Measurements from ENCODE around the gene ACSF2. TPM values are rescaled to one million over a fixed set of nuclear protein-coding genes. Genes with fewer than 3 reads are reported as not detected.
A peak's percentile ranks its signal among the peaks of the same experiment; 100 is the strongest.

The ACSF2 gene, protein sequence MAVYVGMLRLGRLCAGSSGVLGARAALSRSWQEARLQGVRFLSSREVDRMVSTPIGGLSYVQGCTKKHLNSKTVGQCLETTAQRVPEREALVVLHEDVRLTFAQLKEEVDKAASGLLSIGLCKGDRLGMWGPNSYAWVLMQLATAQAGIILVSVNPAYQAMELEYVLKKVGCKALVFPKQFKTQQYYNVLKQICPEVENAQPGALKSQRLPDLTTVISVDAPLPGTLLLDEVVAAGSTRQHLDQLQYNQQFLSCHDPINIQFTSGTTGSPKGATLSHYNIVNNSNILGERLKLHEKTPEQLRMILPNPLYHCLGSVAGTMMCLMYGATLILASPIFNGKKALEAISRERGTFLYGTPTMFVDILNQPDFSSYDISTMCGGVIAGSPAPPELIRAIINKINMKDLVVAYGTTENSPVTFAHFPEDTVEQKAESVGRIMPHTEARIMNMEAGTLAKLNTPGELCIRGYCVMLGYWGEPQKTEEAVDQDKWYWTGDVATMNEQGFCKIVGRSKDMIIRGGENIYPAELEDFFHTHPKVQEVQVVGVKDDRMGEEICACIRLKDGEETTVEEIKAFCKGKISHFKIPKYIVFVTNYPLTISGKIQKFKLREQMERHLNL
- 26.1 TPM for total RNA-seq

DNA sequence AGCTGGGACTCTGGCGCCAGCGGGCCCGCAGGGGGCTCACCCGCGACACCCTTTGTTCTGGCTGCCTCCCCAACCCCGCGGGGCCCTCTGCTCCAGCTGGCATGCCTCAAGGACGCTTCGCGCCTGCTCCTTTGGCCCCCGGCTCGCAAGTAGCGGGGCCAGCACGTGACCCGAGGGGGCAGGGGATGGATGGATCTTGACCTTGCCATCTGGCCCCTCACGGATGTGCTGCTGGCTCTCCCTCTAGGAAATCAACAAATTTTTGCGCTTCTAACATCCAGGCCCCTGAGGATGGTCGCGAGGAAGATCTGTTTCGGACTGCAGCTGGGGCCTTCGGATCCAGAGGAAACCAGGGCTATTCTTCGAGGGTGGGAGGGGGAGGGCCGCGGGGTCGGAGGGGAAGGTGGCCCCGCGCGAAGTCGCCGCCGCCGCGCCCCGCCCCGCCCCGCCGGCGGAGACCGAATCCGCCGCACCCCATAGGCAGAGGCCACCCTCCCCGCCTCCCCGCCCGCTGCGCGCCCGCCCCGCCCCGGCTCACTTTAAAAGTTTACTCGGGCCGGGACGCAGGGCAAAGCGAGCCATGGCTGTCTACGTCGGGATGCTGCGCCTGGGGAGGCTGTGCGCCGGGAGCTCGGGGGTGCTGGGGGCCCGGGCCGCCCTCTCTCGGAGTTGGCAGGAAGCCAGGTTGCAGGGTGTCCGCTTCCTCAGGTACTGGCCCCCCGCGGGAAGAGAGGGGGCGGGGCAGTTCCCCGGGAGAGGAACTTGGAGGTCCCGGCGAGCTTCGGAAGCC, at the start of gene ACSF2:
Gene ACSF2, plus strand, starts transcription at position 537 of the 790 bp plus-strand sequence. Its CDS starts 44 bp downstream, at position 581.
- peak within 1 kb of the TSS; percentile 79 to 93 for H3K4me3 ChIP-seq
- peaks cover 4 to 20% of the 10 kb centered on the region in 2 donors for H3K4me1 ChIP-seq
- DNase-seq (ENCODE audit: low spot score in 2 of 2) = peak; percentile 20 to 86

DNA sequence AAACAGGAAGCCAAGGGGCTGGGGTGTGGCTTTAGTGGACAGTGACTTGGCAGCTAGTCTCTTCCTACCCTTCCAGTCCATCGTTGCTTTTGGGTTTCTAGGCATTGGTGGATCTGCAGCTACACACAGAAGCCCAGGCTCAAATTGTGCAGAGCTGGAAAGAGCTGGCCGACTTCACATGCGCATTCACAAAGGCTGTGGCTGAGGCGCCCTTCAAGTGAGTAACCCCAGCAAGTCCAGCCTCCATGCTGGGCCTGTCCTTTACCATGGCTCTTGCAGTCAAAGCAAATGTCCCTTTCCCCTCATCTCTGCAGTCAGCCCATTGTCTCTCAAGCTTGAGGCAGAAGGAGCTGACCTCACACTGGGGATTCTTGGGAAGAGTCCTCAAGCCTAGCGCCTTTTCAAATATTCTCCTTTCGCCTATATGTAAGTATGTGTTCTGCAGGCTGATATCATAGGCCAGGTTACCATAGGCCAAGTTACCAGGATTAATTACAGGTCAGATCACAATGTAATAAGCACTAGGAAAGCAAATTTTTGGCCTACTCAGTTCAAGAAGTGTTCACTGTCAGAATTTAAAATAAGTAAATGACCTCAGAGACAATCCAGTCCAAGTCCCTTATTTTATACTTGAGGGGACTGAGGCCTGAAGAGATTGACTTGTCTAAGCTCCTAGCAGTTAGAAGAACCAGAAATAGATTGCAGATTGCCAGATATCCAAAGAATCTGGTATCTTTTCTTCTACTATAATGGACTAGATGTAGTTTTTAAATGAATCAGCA, 46.5 kb upstream of the ACSF2 start:
- H3K36me3 ChIP-seq = peaks cover 27 to 38% of the 10 kb centered on the region in 2 donors
- DNase-seq (ENCODE audit: low spot score in 2 of 2) = no peak
- intact Hi-C loops (cut with DNase I) = no loop called here
- TF ChIP-seq, protein P1, sequence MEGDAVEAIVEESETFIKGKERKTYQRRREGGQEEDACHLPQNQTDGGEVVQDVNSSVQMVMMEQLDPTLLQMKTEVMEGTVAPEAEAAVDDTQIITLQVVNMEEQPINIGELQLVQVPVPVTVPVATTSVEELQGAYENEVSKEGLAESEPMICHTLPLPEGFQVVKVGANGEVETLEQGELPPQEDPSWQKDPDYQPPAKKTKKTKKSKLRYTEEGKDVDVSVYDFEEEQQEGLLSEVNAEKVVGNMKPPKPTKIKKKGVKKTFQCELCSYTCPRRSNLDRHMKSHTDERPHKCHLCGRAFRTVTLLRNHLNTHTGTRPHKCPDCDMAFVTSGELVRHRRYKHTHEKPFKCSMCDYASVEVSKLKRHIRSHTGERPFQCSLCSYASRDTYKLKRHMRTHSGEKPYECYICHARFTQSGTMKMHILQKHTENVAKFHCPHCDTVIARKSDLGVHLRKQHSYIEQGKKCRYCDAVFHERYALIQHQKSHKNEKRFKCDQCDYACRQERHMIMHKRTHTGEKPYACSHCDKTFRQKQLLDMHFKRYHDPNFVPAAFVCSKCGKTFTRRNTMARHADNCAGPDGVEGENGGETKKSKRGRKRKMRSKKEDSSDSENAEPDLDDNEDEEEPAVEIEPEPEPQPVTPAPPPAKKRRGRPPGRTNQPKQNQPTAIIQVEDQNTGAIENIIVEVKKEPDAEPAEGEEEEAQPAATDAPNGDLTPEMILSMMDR (IDR thresholded peaks at IDR 0.05) = no peak
- H3K27me3 ChIP-seq = no peaks in the 10 kb centered on the region
- no peaks in the 10 kb centered on the region for H3K9me3 ChIP-seq
- no peaks in the 10 kb centered on the region for H3K4me1 ChIP-seq
- H3K4me3 ChIP-seq = no peak overlapping the region
- no peak overlapping the region for H3K27ac ChIP-seq

More for the DNA sequence above, at the start of gene ACSF2:
- Histone ChIP-seq H3K27me3 (no peaks in the 10 kb centered on the region), H3K36me3 (no peaks in the 10 kb centered on the region), H3K9me3 (no peaks in the 10 kb centered on the region), H3K27ac (peak within 1 kb of the TSS; percentile 79 to 81)
- intact Hi-C loops (cut with DNase I) = no loop called here
- TF ChIP-seq, protein P1 (IDR thresholded peaks at IDR 0.05) = no peak

DNA sequence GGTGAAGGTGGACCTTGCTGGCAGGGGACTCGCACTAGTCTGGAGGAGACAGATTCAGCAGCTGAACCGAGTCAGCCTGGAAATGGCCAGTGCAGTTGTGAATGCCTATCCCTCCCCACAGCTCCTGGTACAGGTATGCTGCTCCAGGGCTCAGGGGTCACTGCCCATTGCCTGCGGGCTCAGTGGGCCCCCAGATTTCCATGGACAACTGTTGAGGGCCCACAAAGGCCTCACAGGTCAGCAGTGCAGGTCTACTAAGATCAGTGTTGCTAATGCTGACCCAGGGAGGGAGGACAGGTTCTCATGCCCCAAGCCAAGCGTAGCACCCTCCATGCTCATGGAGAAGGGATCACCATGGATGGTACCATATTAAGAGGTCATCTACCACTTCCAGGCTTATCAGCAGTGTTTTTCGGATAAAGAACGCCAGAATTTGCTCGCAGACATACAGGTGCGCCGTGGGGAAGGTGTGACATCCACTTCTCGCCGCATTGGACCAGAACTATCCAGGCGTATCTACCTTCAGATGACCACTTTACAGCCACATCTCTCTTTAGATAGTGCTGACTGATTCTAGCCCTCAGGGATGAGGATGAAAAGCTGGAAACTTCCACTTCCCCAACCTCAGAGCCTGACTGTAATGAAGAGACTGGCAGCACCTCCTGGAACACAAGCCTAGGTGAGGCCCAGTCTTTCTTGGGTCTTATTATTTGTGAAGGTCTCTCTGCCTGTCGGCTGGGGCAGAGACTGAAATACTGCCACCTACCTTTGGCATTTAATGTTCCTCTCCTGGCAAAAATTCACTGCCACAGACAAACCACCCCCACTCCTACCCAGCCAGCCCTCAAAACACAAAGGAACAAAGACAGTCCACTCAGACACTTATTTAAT, 45.4 kb upstream of the ACSF2 start:
- intact Hi-C loops (cut with DNase I) = no loop called here
- Histone ChIP-seq H3K36me3 (peaks cover 38 to 48% of the 10 kb centered on the region in 2 donors), H3K27ac (no peak overlapping the region), H3K9me3 (no peaks in the 10 kb centered on the region), H3K4me1 (no peaks in the 10 kb centered on the region), H3K4me3 (no peak overlapping the region), H3K27me3 (no peaks in the 10 kb centered on the region)
- DNase-seq (ENCODE audit: low spot score in 2 of 2) = no peak
- TF ChIP-seq, protein P1 (IDR thresholded peaks at IDR 0.05) = no peak

DNA sequence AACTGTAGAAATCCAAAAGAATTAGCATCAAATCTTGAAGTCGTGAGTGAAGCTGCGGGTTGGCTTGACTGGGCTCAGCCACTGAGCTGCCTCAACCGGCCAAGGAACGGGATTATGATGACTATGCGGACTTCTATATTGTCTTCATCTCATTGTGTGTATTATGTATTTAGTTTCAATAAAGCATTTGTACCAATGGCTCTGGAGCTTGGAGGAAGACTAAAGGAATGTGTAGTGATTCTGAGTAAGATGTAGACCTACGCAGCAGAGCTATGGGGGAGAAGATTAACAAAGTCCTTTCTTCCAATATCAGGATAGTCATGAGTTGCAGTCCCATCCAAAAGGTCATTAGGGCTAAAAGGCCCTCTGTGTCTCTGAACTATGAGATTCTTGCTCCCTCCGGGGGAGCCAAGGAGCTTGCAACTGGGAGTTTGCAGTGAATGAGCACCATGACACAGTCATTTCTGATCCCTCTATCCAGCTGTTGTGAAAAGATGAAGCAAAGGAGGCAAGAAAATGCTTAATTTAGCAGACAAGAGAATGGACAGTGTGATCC, 44.7 kb upstream of the ACSF2 start:
- DNase-seq (ENCODE audit: low spot score in 2 of 2) = no peak
- Histone ChIP-seq H3K36me3 (peaks cover 45 to 56% of the 10 kb centered on the region in 2 donors), H3K4me3 (no peak overlapping the region), H3K27ac (no peak overlapping the region), H3K27me3 (no peaks in the 10 kb centered on the region), H3K4me1 (no peaks in the 10 kb centered on the region), H3K9me3 (no peaks in the 10 kb centered on the region)
- TF ChIP-seq, protein P1 (IDR thresholded peaks at IDR 0.05) = no peak
- intact Hi-C loops (cut with DNase I) = no loop called here
